K562 (cell line): ENCODE measurements around the gene TBC1D2B. TPM values are rescaled to one million over a fixed set of nuclear protein-coding genes. Genes with fewer than 3 reads are reported as not detected.

Experiments
- ATAC-seq: fragments of 200-7000 bp; cut with Tn5 transposase; 3 replicates; pipeline ENCODE4 v1.9.1; 2020; ENCODE audit warnings: moderate library complexity
- BruUV-seq: library from RNA; stranded (reverse); fragments of 400-500 nt; replicated peaks from 2 replicates; lab custom pipeline; 2021; lab: Mats Ljungman, UMichigan
- CTCF ChIA-PET: fragments of 300-600 bp; formaldehyde crosslinking; extraction: SDS; loops from one replicate; lab custom pipeline; 2021; ENCODE audit warnings: low intra/inter-chr PET ratio; lab: Yijun Ruan, JAX
- POLR2A ChIA-PET: fragments of 300-600, 350-650 bp; sonication (Branson Sonifier 250); formaldehyde crosslinking; extraction: SDS; loops from one replicate; lab custom pipeline; 2021; ENCODE audit warnings: antibody characterized with exemption, inconsistent platforms; lab: Yijun Ruan, JAX
- DNase-seq, 4 experiments: peaks; one replicate each; pipeline versions ENCODE4 v3.0.0 to v3.0.0-alpha.2; 2011 to 2018; ENCODE audit warnings: low spot score in 3 of 4, mixed read lengths in 3 of 4; ENCODE audit errors: extremely low read depth in 1 of 4
- FAIRE-seq: peaks from 2 replicates; lab custom pipeline; 2011; peaks lifted over from hg19 to GRCh38; lab: Jason Lieb, UNC
- H2AFZ ChIP-seq: 2 replicates; pipeline ENCODE4 v1.6.0; 2011; ENCODE audit warnings: low read depth, low read length, control low read depth, inconsistent platforms
- H3K27ac ChIP-seq: fragments of 200-600 bp; 3 replicates; pipeline ENCODE4 v1.8.0; 2011; ENCODE audit warnings: low read depth, mild to moderate bottlenecking, control low read depth, inconsistent platforms, low read length, moderate library complexity, mixed read lengths; ENCODE audit errors: extremely low read depth
- H3K27me3 ChIP-seq, 2 experiments: fragments of 300-600 bp in 1 of 2; 2 replicates in 1 of 2; 3 replicates in 1 of 2; pipeline versions ENCODE4 v1.6.0 to v1.8.0; 2011; ENCODE audit warnings: inconsistent platforms in 2 of 2, low read length in 2 of 2, mild to moderate bottlenecking in 1 of 2, mixed read lengths in 1 of 2, moderate library complexity in 1 of 2; ENCODE audit not compliant: control insufficient read depth in 2 of 2, insufficient read depth in 2 of 2
- H3K36me3 ChIP-seq: fragments of 300-600 bp; 3 replicates; pipeline ENCODE4 v1.8.0; 2011; ENCODE audit warnings: mild to moderate bottlenecking, low read length, inconsistent platforms; ENCODE audit not compliant: control insufficient read depth, insufficient read depth
- H3K4me1 ChIP-seq, 2 experiments: fragments of 200-600 bp in 1 of 2; replicated peaks in 1 of 2; 2 replicates in 1 of 2; 3 replicates in 1 of 2; pipeline versions ENCODE4 v1.5.1 to v1.8.0; 2011; ENCODE audit warnings: inconsistent platforms in 2 of 2, low read length in 2 of 2, mild to moderate bottlenecking in 1 of 2, mixed read lengths in 1 of 2, moderate library complexity in 1 of 2; ENCODE audit not compliant: control insufficient read depth in 2 of 2, insufficient read depth in 2 of 2
- H3K4me2 ChIP-seq: 2 replicates; pipeline ENCODE4 v1.6.1; 2011; ENCODE audit warnings: low read length, control low read depth, inconsistent platforms, mixed read lengths; ENCODE audit not compliant: insufficient read depth
- H3K4me3 ChIP-seq: fragments of 200-600 bp; sonication (generic), shearing (Covaris generic); 2 replicates; pipeline ENCODE4 v1.5.1; 2016; ENCODE audit warnings: control low read depth, inconsistent platforms
- H3K79me2 ChIP-seq: fragments of 200-600 bp; 3 replicates; pipeline ENCODE4 v1.8.0; 2011; ENCODE audit warnings: low read length, inconsistent platforms; ENCODE audit not compliant: control insufficient read depth, insufficient read depth
- H3K9ac ChIP-seq, 2 experiments: 2 replicates each; pipeline versions ENCODE4 v1.6.0 to v1.6.1; 2011; ENCODE audit warnings: low read depth in 2 of 2, low read length in 2 of 2, control low read depth in 1 of 2, inconsistent platforms in 1 of 2, mild to moderate bottlenecking in 1 of 2, mixed read lengths in 1 of 2; ENCODE audit not compliant: insufficient read depth in 1 of 2
- H3K9me1 ChIP-seq: one replicate; pipeline ENCODE4 v1.6.0; 2011; ENCODE audit warnings: inconsistent platforms, mild to moderate bottlenecking, low read length, moderate library complexity; ENCODE audit not compliant: control insufficient read depth, insufficient read depth
- H3K9me3 ChIP-seq: replicated peaks from 2 replicates; pipeline ENCODE4 v1.5.1; 2011; ENCODE audit warnings: low read depth, low read length, inconsistent platforms; ENCODE audit not compliant: control insufficient read depth, insufficient read depth
- H4K20me1 ChIP-seq: replicated peaks from 2 replicates; pipeline ENCODE4 v1.6.1; 2011; ENCODE audit warnings: low read length, inconsistent platforms, mixed read lengths; ENCODE audit not compliant: control insufficient read depth, insufficient read depth
- BCOR ChIP-seq: fragments of 450-650 bp; IDR thresholded peaks from 2 replicates; pipeline ENCODE4 v1.6.1; 2016
- SRSF9 ChIP-seq: fragments of 200-400 bp; formaldehyde crosslinking; IDR thresholded peaks from 2 replicates; pipeline ENCODE4 v1.6.1; 2017; ENCODE audit warnings: low read depth, low read length, borderline replicate concordance
- ZNF232 ChIP-seq: sonication (generic); formaldehyde crosslinking; IDR thresholded peaks from 2 replicates; pipeline ENCODE4 v1.8.0; 2022; ENCODE audit warnings: mild to moderate bottlenecking, missing genetic modification reagents
- WGBS: fragments of 100-300 bp; shearing (Covaris generic); methylation state at CpG from one replicate; pipeline ENCODE4 v1.1.6; 2016; ENCODE audit warnings: low coverage, mixed read lengths; ENCODE audit not compliant: insufficient coverage; ENCODE audit errors: missing lambda C conversion rate; 5-methylcytosine and 5-hydroxymethylcytosine counted together
- in situ Hi-C: fragments of 300-500 bp; cut with MboI; formaldehyde crosslinking; loops from 4 replicates; pipeline ENCODE4 v1.15.0; 2018; ENCODE audit warnings: inconsistent platforms, mixed read lengths
- intact Hi-C: fragments of 100-400 bp; cut with micrococcal nuclease; formaldehyde crosslinking; loops from 2 replicates; pipeline ENCODE4 v1.14.2; 2022
- polyA plus RNA-seq, 8 experiments: library from polyadenylated mRNA; depleted of rRNA in 4 of 8; stranded (reverse) in 5 of 8; unstranded in 3 of 8; fragments of >200 nt; fragmentation: Nextera tagmentation in 2 of 8; fragmentation: Illumina TruSeq in 1 of 8; extraction: Ambion mirVana in 2 of 8; extraction: Trizol in 1 of 8; gene quantifications; 2 replicates each; pipeline versions ENCODE4 v1.2.1 to v1.2.3, GENCODE V29; 2011 to 2014; ENCODE audit warnings: inconsistent platforms in 1 of 8, missing spikeins in 1 of 8
- total RNA-seq, 7 experiments: library from RNA; depleted of rRNA in 6 of 7; stranded (reverse); fragments of >200 nt in 6 of 7; fragmentation: Illumina TruSeq in 2 of 7; extraction: Trizol in 2 of 7; gene quantifications; 2 replicates each; pipeline versions ENCODE4 v1.2.1 to v1.2.3, GENCODE V29; 2011 to 2021; ENCODE audit warnings: low replicate concordance in 1 of 7
- TF ChIP-seq, protein P1 (sequence below), 2 experiments: fragments of 450-650 bp in 1 of 2; sonication (generic) in 1 of 2; formaldehyde crosslinking in 1 of 2; IDR thresholded peaks; 2 replicates each; pipeline versions ENCODE4 v1.7.1 to v1.9.0; 2016 to 2022; ENCODE audit warnings: inconsistent platforms in 1 of 2, mild to moderate bottlenecking in 1 of 2, missing genetic modification reagents in 1 of 2
- TF ChIP-seq, protein P2 (sequence below): fragments of 250-450 bp; sonication (Bioruptor Pico); IDR thresholded peaks from 2 replicates; pipeline ENCODE4 v1.5.0; 2020; ENCODE audit warnings: mild to moderate bottlenecking, borderline replicate concordance

Gene TBC1D2B
- total and polyA plus RNA-seq, 9 of the 15 experiments (the other 6 are each of a cell fraction or from before 2014, with no cell fraction given) = 0.15 to 16.3 (median 8.9) TPM

DNA sequence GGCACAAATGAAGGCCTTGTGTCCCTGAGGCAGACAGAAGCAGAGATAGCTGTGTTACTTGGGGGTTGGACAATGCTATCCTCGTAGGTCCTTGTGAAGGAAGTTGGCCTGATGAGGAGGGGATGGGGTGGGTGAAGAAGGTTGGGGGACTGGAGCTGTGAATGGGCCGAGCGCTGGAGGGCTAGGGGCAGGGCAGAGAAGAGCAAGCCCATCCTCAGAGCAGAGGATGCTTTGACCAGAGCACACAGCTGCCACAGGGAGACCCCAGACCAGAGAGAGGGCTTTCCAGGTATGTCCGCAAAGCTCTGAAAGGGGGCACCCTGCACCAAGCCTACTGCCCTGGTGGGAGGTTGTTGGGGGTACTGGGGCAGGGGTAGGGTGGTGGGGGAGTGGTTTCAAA, 5.7 kb upstream of the TBC1D2B start:
- FAIRE-seq = no peak
- TF ChIP-seq BCOR (no peak), SRSF9 (no peak), ZNF232 (CRISPR knock-in tag) (no peak)
- TF ChIP-seq, protein P1, sequence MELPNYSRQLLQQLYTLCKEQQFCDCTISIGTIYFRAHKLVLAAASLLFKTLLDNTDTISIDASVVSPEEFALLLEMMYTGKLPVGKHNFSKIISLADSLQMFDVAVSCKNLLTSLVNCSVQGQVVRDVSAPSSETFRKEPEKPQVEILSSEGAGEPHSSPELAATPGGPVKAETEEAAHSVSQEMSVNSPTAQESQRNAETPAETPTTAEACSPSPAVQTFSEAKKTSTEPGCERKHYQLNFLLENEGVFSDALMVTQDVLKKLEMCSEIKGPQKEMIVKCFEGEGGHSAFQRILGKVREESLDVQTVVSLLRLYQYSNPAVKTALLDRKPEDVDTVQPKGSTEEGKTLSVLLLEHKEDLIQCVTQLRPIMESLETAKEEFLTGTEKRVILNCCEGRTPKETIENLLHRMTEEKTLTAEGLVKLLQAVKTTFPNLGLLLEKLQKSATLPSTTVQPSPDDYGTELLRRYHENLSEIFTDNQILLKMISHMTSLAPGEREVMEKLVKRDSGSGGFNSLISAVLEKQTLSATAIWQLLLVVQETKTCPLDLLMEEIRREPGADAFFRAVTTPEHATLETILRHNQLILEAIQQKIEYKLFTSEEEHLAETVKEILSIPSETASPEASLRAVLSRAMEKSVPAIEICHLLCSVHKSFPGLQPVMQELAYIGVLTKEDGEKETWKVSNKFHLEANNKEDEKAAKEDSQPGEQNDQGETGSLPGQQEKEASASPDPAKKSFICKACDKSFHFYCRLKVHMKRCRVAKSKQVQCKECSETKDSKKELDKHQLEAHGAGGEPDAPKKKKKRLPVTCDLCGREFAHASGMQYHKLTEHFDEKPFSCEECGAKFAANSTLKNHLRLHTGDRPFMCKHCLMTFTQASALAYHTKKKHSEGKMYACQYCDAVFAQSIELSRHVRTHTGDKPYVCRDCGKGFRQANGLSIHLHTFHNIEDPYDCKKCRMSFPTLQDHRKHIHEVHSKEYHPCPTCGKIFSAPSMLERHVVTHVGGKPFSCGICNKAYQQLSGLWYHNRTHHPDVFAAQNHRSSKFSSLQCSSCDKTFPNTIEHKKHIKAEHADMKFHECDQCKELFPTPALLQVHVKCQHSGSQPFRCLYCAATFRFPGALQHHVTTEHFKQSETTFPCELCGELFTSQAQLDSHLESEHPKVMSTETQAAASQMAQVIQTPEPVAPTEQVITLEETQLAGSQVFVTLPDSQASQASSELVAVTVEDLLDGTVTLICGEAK (IDR thresholded peaks at IDR 0.05) = no peak
- TF ChIP-seq, protein P1 (CRISPR knock-in tag; IDR thresholded peaks at IDR 0.05) = no peak
- TF ChIP-seq, protein P2, sequence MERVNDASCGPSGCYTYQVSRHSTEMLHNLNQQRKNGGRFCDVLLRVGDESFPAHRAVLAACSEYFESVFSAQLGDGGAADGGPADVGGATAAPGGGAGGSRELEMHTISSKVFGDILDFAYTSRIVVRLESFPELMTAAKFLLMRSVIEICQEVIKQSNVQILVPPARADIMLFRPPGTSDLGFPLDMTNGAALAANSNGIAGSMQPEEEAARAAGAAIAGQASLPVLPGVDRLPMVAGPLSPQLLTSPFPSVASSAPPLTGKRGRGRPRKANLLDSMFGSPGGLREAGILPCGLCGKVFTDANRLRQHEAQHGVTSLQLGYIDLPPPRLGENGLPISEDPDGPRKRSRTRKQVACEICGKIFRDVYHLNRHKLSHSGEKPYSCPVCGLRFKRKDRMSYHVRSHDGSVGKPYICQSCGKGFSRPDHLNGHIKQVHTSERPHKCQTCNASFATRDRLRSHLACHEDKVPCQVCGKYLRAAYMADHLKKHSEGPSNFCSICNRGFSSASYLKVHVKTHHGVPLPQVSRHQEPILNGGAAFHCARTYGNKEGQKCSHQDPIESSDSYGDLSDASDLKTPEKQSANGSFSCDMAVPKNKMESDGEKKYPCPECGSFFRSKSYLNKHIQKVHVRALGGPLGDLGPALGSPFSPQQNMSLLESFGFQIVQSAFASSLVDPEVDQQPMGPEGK (CRISPR knock-in tag) = no peak

More for the DNA sequence above, 5.7 kb upstream of the TBC1D2B start:
- POLR2A ChIA-PET = interaction anchor here (1.3 kb wide), 1 partner anchor 120 kb away, joined by 3 read pairs; no protein-coding TSS in a partner anchor
- Histone ChIP-seq H3K79me2 (no peaks in the 10 kb centered on the region), H3K4me3 (no peak overlapping the region), H3K4me2 (no peak overlapping the region), H3K9me1 (no peaks in the 10 kb centered on the region), H3K9me3 (no peaks in the 10 kb centered on the region), H3K27ac (no peak overlapping the region), H4K20me1 (no peaks in the 10 kb centered on the region), H3K27me3 (no peaks in the 10 kb centered on the region), H3K4me1 (peaks cover 2 to 3% of the 10 kb centered on the region in 2 experiments; a peak in 1 of 5 replicates), H2AFZ (no peak overlapping the region), H3K9ac (no peak overlapping the region), H3K36me3 (no peaks in the 10 kb centered on the region)
- BruUV-seq = no TSS peak
- in situ Hi-C loops = no loop called here
- intact Hi-C loops = no loop called here
- ATAC-seq = no peak
- CTCF ChIA-PET = no interaction called here
- 13% methylated on average over 1 of the region's 4 CpGs for WGBS
- DNase-seq = no peak
